ENCODE data around the gene FAHD1.

DNA sequence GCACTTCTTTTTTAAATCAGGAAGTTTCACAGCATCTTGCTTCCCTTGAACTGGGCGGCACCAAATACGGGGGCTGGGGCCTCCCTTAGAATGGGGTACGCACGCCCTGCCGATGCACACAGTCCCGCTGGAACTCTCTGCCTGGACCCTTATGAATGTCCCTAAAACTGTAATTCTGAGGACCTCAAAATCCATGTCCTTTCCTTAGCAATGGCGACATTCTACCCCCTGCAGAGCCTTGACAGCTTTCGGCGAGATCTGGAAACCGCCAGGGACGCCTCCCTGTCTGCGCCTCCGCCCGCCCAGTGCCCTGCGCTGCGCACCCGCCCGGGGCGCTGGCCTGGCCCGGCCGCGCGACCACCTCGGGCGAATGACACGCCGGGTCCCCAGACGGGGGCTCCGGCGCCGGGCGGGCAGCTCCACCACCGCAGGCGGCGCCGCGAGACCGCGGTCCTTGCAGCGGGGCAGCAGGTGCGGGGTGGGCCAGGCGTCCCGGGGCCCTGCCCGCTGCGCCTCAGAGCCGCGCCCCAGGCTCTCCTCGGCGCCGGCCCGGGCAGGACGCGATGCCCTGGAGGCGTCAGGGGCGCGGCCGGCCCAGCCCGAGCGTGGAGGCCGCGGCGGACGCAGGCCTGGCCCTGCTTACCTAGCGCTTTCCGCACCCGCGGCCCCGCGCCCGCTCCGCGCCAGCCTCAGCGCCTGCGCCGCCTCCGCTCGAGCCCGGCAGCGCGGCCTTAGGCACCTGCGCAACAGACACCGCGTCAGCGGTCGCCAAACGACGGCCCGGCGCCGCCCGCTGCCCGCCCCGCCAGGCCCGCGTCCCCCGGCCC lies 929 bp upstream of the FAHD1 start:
- TF ChIP-seq, protein P1, sequence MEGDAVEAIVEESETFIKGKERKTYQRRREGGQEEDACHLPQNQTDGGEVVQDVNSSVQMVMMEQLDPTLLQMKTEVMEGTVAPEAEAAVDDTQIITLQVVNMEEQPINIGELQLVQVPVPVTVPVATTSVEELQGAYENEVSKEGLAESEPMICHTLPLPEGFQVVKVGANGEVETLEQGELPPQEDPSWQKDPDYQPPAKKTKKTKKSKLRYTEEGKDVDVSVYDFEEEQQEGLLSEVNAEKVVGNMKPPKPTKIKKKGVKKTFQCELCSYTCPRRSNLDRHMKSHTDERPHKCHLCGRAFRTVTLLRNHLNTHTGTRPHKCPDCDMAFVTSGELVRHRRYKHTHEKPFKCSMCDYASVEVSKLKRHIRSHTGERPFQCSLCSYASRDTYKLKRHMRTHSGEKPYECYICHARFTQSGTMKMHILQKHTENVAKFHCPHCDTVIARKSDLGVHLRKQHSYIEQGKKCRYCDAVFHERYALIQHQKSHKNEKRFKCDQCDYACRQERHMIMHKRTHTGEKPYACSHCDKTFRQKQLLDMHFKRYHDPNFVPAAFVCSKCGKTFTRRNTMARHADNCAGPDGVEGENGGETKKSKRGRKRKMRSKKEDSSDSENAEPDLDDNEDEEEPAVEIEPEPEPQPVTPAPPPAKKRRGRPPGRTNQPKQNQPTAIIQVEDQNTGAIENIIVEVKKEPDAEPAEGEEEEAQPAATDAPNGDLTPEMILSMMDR (IDR thresholded peaks at IDR 0.05; ENCODE audit: low read depth, low read length, missing input control) = no peak
- TF ChIP-seq GABPA (IDR thresholded peaks at IDR 0.05 in 1 of 2, conservative IDR thresholded peaks at IDR 0.05 in 1 of 2) = no peak

All from liver (tissue), 3 donors.